Left ventricle myocardium inferior (tissue), 1 donor: Measurements from ENCODE around the gene ACTL7B. TPM values are rescaled to one million over a fixed set of nuclear protein-coding genes. Genes with fewer than 3 reads are reported as not detected.

Source experiments
- DNase-seq: peaks from one replicate; pipeline ENCODE4 v3.0.0-alpha.2; 2020
- H3K27ac ChIP-seq: fragments of 200-600 bp; replicated peaks from 2 replicates; pipeline ENCODE4 v1.8.0; 2021
- H3K27me3 ChIP-seq: fragments of 200-600 bp; 2 replicates; pipeline ENCODE4 v1.8.0; 2021; ENCODE audit warnings: low read depth
- H3K36me3 ChIP-seq: fragments of 200-600 bp; 2 replicates; pipeline ENCODE4 v1.8.0; 2021
- H3K4me1 ChIP-seq: fragments of 200-600 bp; 2 replicates; pipeline ENCODE4 v1.8.0; 2021
- H3K4me3 ChIP-seq: fragments of 200-600 bp; 2 replicates; pipeline ENCODE4 v1.8.0; 2021; ENCODE audit warnings: mild to moderate bottlenecking, moderate library complexity
- H3K9me3 ChIP-seq: fragments of 200-600 bp; replicated peaks from 2 replicates; pipeline ENCODE4 v1.8.0; 2021
- CTCF ChIP-seq: fragments of 200-600 bp; IDR thresholded peaks from 2 replicates; pipeline ENCODE4 v1.8.0; 2021; ENCODE audit warnings: antibody characterized with exemption, mild to moderate bottlenecking, borderline replicate concordance
- intact Hi-C: fragments of 100-400 bp; cut with micrococcal nuclease; formaldehyde crosslinking; loops from one replicate; pipeline ENCODE4 v1.11.0; 2022
- total RNA-seq: library from RNA; stranded (reverse); fragmentation: NEBNext Ultra II Directional; extraction: Animal tissue kit (Norgen Biotek cat#: 25700); gene quantifications from one replicate; pipeline ENCODE4 v1.2.1, GENCODE V29; 2021
- donor health status: DM: no; HTN: yes; CAD: no; lungs with severe emphysema.

ACTL7B gene
- total RNA-seq, 1 donor from 2014 or later, result not detected

GRCh38 chr9:108855529-108855886 is 278 bp downstream of the ACTL7B start:
- Histone ChIP-seq H3K4me3 (no peak overlapping the region), H3K9me3 (no peaks in the 10 kb centered on the region), H3K36me3 (no peaks in the 10 kb centered on the region), H3K4me1 (no peaks in the 10 kb centered on the region), H3K27ac (no peak overlapping the region), H3K27me3 (no peaks in the 10 kb centered on the region)
- DNase-seq, result no peak
- no peak for TF ChIP-seq CTCF
- intact Hi-C loops, result no loop called here

- no peaks in the 10 kb centered on the region for H3K9me3 ChIP-seq
- H3K27me3 ChIP-seq, result no peaks in the 10 kb centered on the region
- no peaks in the 10 kb centered on the region for H3K4me1 ChIP-seq
- H3K4me3 ChIP-seq, result no peak overlapping the region
- no peak overlapping the region for H3K27ac ChIP-seq
- DNase-seq, result no peak
- H3K36me3 ChIP-seq, result no peaks in the 10 kb centered on the region
- TF ChIP-seq CTCF, result no peak
- intact Hi-C loops, result no loop called here
Observed at GRCh38 chr9:108854641-108855528, 901 bp downstream of the ACTL7B start.

- H3K9me3 ChIP-seq, result no peaks in the 10 kb centered on the region
- TF ChIP-seq CTCF, result no peak
- no peaks in the 10 kb centered on the region for H3K27me3 ChIP-seq
- H3K4me3 ChIP-seq, result no peak overlapping the region
- no peak for DNase-seq
- H3K27ac ChIP-seq, result no peak overlapping the region
- no peaks in the 10 kb centered on the region for H3K4me1 ChIP-seq
- intact Hi-C loops, result no loop called here
- no peaks in the 10 kb centered on the region for H3K36me3 ChIP-seq
Observed at GRCh38 chr9:108854094-108854493, 1.7 kb downstream of the ACTL7B start.

GRCh38 chr9:108852079-108852478 is 3.7 kb downstream of the ACTL7B start:
- intact Hi-C loops, result no loop called here
- H3K4me1 ChIP-seq, result no peaks in the 10 kb centered on the region

GRCh38 chr9:108851138-108851537 is 4.6 kb downstream of the ACTL7B start:
- TF ChIP-seq CTCF, result no peak
- Histone ChIP-seq H3K4me3 (no peak overlapping the region), H3K27ac (no peak overlapping the region), H3K27me3 (no peaks in the 10 kb centered on the region), H3K4me1 (no peaks in the 10 kb centered on the region), H3K9me3 (no peaks in the 10 kb centered on the region), H3K36me3 (no peaks in the 10 kb centered on the region)
- intact Hi-C loops, result no loop called here
- DNase-seq, result no peak

More at GRCh38 chr9:108852079-108852478, 3.7 kb downstream of the ACTL7B start:
- H3K27me3 ChIP-seq, result no peaks in the 10 kb centered on the region
- DNase-seq, result no peak
- H3K4me3 ChIP-seq, result no peak overlapping the region
- TF ChIP-seq CTCF, result no peak
- H3K9me3 ChIP-seq, result no peaks in the 10 kb centered on the region
- H3K27ac ChIP-seq, result no peak overlapping the region
- H3K36me3 ChIP-seq, result no peaks in the 10 kb centered on the region
